Gastrocnemius medialis (tissue), 4 donors: ENCODE results near the gene KCTD5. TPM values are rescaled to one million over a fixed set of nuclear protein-coding genes. Genes with fewer than 3 reads are reported as not detected.
"Not testable (repeated sequence)": the region's sequence is repeated elsewhere in the genome, so short reads cannot be mapped to it uniquely, and the experiment has no call there.

Experiments
- ATAC-seq, 2 donors: fragments of 150-250 bp; one replicate each; pipeline ENCODE4 v1.9.1; 2016
- DNase-seq, 2 donors: peaks; one replicate each; pipeline ENCODE4 v3.0.0-alpha.2; 2019
- H3K27ac ChIP-seq, 4 donors: fragments of 200-600 bp; sonication (generic); 1 replicate in 1 of 4; 2 replicates in 3 of 4; pipeline ENCODE4 v1.5.1; 2016 to 2018; ENCODE audit warnings: mild to moderate bottlenecking in 2 of 4, moderate library complexity in 1 of 4
- H3K27me3 ChIP-seq, 3 donors: fragments of 200-600 bp; sonication (generic) in 2 of 3; 1 replicate in 1 of 3; 2 replicates in 2 of 3; pipeline versions ENCODE4 v1.5.1 to v1.6.0; 2016 to 2019; ENCODE audit warnings: mild to moderate bottlenecking in 1 of 3, moderate library complexity in 1 of 3
- H3K36me3 ChIP-seq, 2 donors: fragments of 200-600 bp; sonication (generic) in 1 of 2; one replicate each; pipeline ENCODE4 v1.5.1; 2017 to 2018
- H3K4me1 ChIP-seq, 2 donors: fragments of 200-600 bp; sonication (generic) in 1 of 2; one replicate each; pipeline ENCODE4 v1.5.1; 2016 to 2017; ENCODE audit warnings: mild to moderate bottlenecking in 2 of 2
- H3K4me3 ChIP-seq, 4 donors: fragments of 200-600 bp; sonication (generic) in 3 of 4; 1 replicate in 1 of 4; 2 replicates in 3 of 4; pipeline ENCODE4 v1.5.1; 2016 to 2019; ENCODE audit warnings: mild to moderate bottlenecking in 2 of 4
- H3K9me3 ChIP-seq, 3 donors: fragments of 200-600 bp; sonication (generic) in 2 of 3; 1 replicate in 1 of 3; 2 replicates in 2 of 3; pipeline ENCODE4 v1.5.1; 2016 to 2019
- POLR2A ChIP-seq, 2 donors: fragments of 450-650 bp; IDR thresholded peaks; one replicate each; pipeline ENCODE4 v1.6.1; 2017; ENCODE audit warnings: antibody characterized with exemption in 2 of 2, mild to moderate bottlenecking in 2 of 2, moderate library complexity in 2 of 2
- in situ Hi-C, 4 donors: fragments of 200-750 bp; cut with MboI; loops; one replicate each; pipeline versions ENCODE4 v1.15.0 to v1.8.0; 2017; ENCODE audit warnings: low sequenced_read_pairs in 4 of 4
- intact Hi-C: fragments of 100-400 bp; cut with DNase I; formaldehyde crosslinking; loops from one replicate; pipeline ENCODE4 v1.15.1; 2023; ENCODE audit warnings: low total_unique reads
- total RNA-seq, 4 donors: library from RNA; depleted of rRNA; stranded (reverse); fragments of >200 nt; gene quantifications; one replicate each; pipeline versions ENCODE4 v1.1.0 to v1.2.3, GENCODE V29; 2016
- TF ChIP-seq, protein P1 (sequence below), 5 experiments: fragments of 450-650 bp in 3 of 5; fragments of 200-600 bp in 2 of 5; sonication (generic) in 2 of 5; IDR thresholded peaks in 4 of 5; conservative IDR thresholded peaks in 1 of 5; 1 replicate in 4 of 5; 2 replicates in 1 of 5; pipeline ENCODE4 v1.5.1; 2016 to 2019; ENCODE audit warnings: antibody characterized with exemption in 5 of 5, mild to moderate bottlenecking in 3 of 5, moderate library complexity in 3 of 5

Gene KCTD5
- total RNA-seq, 4 donors from 2014 or later: 13.6 to 23.8 (median 14.7) TPM

DNA sequence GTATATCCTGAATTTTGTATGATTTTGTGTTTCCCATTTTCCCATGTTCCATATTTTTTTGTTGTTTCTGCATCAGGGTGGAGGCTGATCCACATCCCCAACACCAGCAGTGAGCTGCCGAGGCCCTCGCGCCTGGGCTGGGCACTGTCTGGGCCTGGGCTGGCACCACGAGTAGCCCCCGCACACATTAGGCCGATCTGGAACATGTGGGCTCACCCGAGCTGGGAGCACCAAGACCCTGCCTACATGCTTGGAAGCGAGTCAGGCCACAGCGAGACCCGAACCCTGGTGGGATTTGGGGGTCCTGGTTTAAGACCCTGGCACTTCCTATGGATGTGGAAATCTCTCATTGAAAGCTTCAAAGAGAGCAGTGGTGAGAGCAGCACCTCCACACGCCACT lies 8.5 kb downstream of the KCTD5 start:
- TF ChIP-seq, protein P1, sequence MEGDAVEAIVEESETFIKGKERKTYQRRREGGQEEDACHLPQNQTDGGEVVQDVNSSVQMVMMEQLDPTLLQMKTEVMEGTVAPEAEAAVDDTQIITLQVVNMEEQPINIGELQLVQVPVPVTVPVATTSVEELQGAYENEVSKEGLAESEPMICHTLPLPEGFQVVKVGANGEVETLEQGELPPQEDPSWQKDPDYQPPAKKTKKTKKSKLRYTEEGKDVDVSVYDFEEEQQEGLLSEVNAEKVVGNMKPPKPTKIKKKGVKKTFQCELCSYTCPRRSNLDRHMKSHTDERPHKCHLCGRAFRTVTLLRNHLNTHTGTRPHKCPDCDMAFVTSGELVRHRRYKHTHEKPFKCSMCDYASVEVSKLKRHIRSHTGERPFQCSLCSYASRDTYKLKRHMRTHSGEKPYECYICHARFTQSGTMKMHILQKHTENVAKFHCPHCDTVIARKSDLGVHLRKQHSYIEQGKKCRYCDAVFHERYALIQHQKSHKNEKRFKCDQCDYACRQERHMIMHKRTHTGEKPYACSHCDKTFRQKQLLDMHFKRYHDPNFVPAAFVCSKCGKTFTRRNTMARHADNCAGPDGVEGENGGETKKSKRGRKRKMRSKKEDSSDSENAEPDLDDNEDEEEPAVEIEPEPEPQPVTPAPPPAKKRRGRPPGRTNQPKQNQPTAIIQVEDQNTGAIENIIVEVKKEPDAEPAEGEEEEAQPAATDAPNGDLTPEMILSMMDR (IDR thresholded peaks at IDR 0.05 in 4 of 5, conservative IDR thresholded peaks at IDR 0.05 in 1 of 5): no peak
- TF ChIP-seq POLR2A (IDR thresholded peaks at IDR 0.05): no peak
- ATAC-seq (no peak), DNase-seq (no peak)
- in situ Hi-C loops: no loop called here
- intact Hi-C loops: loop anchor here (10.0 kb wide), 1 partner anchor 64 kb away; the partner anchor contains the start of gene SRRM2
- no peaks in the 10 kb centered on the region for H3K36me3 ChIP-seq
- peak overlapping the region in 3 of 4 donors; percentile 78 to 90 (median 80) for H3K27ac ChIP-seq
- H3K4me1 ChIP-seq: peaks cover 40% of the 10 kb centered on the region in 2 donors
- no peaks in the 10 kb centered on the region for H3K9me3 ChIP-seq
- no peaks in the 10 kb centered on the region for H3K27me3 ChIP-seq
- no peak overlapping the region for H3K4me3 ChIP-seq

DNA sequence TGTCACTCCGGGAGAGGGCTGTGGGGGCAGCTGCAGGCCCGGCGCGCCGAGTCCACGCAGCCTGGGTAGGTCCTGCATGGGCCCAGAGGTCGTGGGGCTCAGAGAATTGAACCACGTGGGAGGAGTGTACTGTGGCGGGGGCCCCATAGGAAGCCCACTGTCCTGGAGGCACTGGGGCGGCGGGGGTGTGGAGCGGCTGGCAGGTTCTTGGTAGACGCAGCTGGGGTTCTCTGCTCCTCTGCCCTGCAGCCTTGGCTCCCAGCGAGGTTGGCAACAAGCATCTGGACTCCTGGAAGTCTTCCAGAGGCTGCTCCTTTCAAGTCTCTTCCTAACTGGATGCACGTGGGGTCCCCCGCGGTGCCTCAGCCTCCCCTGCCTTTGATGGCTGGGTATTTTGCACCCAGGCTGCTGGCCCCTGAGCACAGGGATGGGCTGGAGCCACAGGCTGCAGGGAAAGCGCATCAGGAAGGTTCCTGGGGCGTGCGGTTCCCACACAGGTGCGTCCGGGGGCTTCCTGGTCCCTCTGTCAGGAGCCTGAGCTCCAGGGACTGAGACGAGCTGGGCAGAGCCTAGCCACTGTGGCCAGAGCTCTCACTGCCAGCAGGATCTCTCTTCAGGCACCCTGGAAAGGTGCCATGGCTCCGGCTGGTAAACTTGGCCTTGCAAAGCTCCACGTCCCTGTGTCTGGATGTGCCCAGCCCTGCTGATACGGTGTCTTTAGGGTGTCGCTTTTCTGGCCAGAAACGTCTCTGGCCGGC lies 9.3 kb downstream of the KCTD5 start:
- H3K4me1 ChIP-seq: peaks cover 40% of the 10 kb centered on the region in 2 donors
- H3K27me3 ChIP-seq: no peaks in the 10 kb centered on the region
- TF ChIP-seq, protein P1 (IDR thresholded peaks at IDR 0.05 in 4 of 5, conservative IDR thresholded peaks at IDR 0.05 in 1 of 5): no peak
- no peaks in the 10 kb centered on the region for H3K36me3 ChIP-seq
- H3K9me3 ChIP-seq: no peaks in the 10 kb centered on the region
- H3K27ac ChIP-seq: peak overlapping the region; percentile 43 to 90 (median 79)
- peak; percentile 53 to 73 for ATAC-seq
- DNase-seq: peak; percentile 47 to 88
- in situ Hi-C loops: no loop called here
- H3K4me3 ChIP-seq: peak overlapping the region in 2 of 4 donors; percentile 5 to 19
- intact Hi-C loops: loop anchor here (10.0 kb wide), 1 partner anchor 63 kb away; the partner anchor contains the start of gene SRRM2

DNA sequence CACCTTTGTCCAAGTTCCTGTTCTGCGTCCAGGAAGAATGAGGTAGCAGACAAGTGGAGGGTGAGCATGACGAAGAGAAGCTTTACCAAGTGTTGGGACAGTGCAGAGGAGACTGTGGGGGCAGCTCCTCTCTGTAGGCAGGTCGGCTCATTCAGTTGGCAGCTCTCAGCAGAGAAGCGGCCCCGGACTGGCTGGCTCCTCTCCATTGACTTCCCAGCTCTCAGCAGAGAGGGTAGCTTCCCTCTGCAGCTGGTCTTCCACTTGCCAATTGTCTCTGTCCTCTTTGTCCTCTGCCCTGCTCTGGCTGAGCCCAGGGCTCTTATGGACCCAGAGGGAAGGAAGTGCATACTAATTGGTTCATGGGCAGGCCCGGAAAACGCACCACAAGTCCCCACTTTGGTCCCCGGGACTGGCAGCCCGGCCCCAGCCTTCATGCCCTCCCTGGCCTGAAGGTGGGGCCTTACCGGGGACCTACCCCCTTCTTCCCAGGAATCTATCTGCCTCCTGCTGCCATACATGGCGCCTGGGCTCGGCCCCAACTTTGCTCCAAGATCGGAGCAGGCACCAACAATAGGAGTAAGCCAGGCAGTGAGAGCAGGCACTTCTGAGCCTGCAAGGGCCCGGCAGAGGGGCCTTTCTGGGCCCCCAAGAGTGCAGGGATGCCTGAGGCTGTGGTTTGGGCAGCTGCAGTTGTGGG lies 10.1 kb downstream of the KCTD5 start:
- intact Hi-C loops: loop anchor here (10.0 kb wide), 1 partner anchor 62 kb away; the partner anchor contains the start of gene SRRM2
- in situ Hi-C loops: no loop called here
- peaks cover 40% of the 10 kb centered on the region in 2 donors for H3K4me1 ChIP-seq
- peak; percentile 57 to 76 for ATAC-seq
- DNase-seq: peak; percentile 20 to 84
- no peaks in the 10 kb centered on the region for H3K27me3 ChIP-seq
- H3K36me3 ChIP-seq: peaks cover 0 to 6% of the 10 kb centered on the region in 2 donors
- peak overlapping the region; percentile 43 to 90 (median 79) for H3K27ac ChIP-seq
- TF ChIP-seq, protein P1 (IDR thresholded peaks at IDR 0.05 in 4 of 5, conservative IDR thresholded peaks at IDR 0.05 in 1 of 5): no peak
- TF ChIP-seq POLR2A (IDR thresholded peaks at IDR 0.05): no peak
- peak overlapping the region in 3 of 4 donors; percentile 5 to 39 (median 17) for H3K4me3 ChIP-seq
- H3K9me3 ChIP-seq: no peaks in the 10 kb centered on the region

DNA sequence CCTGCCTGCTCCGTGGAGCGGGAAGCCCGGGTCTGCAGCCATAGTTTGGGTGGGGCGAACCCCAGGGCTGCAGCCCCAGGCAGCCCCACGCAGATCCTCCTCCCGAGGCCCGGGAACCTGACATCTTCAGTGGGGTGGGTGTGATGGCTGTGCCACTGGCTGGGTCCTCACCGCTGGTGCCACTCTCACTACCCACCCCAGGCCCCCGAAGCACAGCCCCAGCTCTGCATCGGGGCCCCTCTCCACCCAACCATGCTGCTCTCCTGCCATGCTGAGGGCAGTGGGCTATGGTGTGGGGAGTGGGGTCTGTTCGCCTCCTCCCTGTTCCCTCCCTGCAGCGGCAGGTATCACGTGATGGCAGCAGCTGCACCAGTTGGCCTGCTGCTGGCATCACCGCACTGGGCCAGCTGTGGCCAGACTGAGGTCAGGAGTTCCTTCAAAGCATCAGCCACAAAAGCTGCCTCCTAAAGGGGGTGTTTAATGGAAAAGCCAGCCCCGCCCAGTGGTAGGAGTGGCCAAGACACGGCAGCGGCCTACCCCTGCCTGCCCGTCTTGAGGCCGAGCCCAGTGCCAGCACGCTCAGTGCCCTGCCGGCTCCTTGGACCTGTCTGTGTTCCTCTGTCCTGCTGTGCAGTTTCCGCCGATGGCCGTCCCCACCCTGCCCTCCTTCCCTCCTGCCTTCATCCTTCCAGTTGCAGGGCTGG lies 10.8 kb downstream of the KCTD5 start:
- in situ Hi-C loops: no loop called here
- peak; percentile 59 to 60 for ATAC-seq
- TF ChIP-seq POLR2A (IDR thresholded peaks at IDR 0.05): peak in 1 of 2 donors; percentile 16
- TF ChIP-seq, protein P1 (IDR thresholded peaks at IDR 0.05 in 4 of 5, conservative IDR thresholded peaks at IDR 0.05 in 1 of 5): no peak
- no peaks in the 10 kb centered on the region for H3K9me3 ChIP-seq
- H3K4me1 ChIP-seq: peaks cover 40% of the 10 kb centered on the region in 2 donors
- intact Hi-C loops: loop anchor here (10.0 kb wide), 1 partner anchor 62 kb away; the partner anchor contains the start of gene SRRM2
- peak overlapping the region; percentile 43 to 90 (median 79) for H3K27ac ChIP-seq
- peaks cover 0 to 13% of the 10 kb centered on the region in 2 donors for H3K36me3 ChIP-seq
- DNase-seq: peak; percentile 24 to 79
- H3K4me3 ChIP-seq: peak overlapping the region in 3 of 4 donors; percentile 5 to 39 (median 17)
- no peaks in the 10 kb centered on the region for H3K27me3 ChIP-seq

DNA sequence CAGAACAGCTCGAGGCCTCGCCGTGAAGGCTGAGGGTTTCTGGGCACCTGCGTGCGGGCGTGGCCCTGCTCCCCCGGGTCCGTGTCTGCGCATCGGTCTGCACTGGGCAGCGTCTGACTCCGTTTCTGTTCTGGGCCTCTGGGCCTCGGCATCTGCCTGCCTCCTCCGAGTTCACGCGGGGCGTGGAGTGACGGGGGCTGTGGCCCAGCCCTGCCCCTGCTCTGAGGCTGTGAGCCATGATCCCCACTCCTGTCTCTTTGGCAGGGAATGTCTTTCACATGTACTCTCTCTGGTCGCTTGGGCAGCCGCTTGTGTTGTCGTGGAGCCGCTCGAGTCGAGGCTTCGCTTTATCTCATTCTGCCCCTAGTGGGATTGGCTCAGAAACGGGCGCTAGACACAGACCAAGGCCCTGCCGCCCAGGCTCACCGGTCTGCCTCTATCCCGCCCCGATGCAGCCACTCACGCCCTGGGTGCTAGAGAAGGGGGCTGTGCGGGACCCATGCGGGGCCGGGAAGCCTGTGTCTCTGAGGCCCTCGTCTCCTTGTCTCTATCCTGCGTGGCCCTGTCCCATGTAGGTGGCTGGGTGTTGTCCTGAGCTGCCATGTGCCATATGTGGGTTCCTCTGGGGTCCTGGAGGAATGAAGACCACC lies 14.4 kb downstream of the KCTD5 start:
- DNase-seq, H3K9me3 ChIP-seq, H3K27ac ChIP-seq, H3K27me3 ChIP-seq, in situ Hi-C loops, ATAC-seq, H3K4me3 ChIP-seq: not testable (repeated sequence)
- intact Hi-C loops: loop anchor here (10.0 kb wide), 1 partner anchor 58 kb away; the partner anchor contains the start of gene SRRM2
- H3K36me3 ChIP-seq: peaks cover 0 to 43% of the 10 kb centered on the region in 2 donors
- peaks cover 18 to 23% of the 10 kb centered on the region in 2 donors for H3K4me1 ChIP-seq
